HG02938 (cell line): ENCODE measurements around the gene WDR64.
"Not testable (repeated sequence)": the region's sequence is repeated elsewhere in the genome, so short reads cannot be mapped to it uniquely, and the experiment has no call there.

Source experiments
- ATAC-seq: cut with Tn5 transposase; IDR thresholded peaks from one replicate; pipeline ENCODE4 v1.9.1; 2021; ENCODE audit warnings: mild to moderate bottlenecking, moderate library complexity; ENCODE audit not compliant: unreplicated experiment

Gene WDR64

DNA sequence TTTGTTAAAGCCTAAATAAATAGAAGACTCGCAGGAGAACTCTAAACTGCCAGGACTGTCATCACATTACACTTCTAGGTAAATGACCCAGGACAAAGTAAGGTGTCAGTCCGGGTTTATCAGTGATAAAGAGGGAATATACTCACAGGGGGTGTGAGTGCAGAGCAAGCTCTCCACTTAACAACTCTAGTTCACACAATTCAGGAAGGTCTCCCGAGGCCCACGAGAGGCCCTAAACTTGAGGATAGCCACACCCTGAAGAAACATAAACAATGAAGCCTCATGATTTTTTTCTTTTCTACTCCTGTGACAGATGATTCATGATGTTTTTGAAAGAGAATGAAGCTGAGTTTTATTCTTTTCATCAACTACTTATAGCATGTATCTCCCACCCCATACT, 130.3 kb downstream of the WDR64 start:
- ATAC-seq = no peak

- no peak for ATAC-seq
These were observed 135.6 kb downstream of the WDR64 start for GRCh38 chr1:241787691-241788090.

DNA sequence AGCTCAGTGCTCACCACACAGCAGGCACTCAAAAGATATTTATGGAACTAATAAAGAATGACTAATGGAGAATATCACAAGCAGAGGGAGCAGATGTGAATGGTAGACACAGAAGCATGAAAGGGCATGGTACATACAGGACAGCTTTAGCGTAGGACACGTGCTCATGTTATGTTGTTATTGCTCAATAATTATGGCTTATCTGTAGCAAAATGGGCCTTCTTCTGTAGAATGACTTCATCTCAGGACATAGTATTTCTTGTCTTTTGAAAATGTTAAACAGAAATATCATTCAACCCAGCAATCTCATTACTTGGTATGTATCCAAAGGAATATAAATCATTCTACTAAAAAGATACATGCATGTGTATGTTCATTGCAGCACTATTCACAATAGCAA, 137.0 kb downstream of the WDR64 start:
- no peak for ATAC-seq

DNA sequence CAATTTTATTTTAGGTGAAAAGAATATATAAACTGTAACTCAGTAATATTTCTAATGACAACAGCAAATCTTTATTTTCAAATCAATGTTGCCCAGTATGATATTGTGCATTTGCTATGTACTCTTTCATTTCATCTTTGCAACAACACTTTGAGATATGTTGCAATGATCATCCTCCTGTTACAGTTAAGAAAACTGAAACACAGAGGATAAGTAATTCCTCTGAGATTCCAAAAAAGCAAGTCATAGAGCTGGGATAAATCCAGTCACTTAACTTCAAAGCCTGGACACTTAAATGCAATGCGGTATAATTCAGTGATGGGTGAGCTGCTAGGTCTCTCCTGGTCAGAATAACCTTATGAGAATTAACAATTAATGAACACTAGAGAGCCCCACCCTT, 147.3 kb downstream of the WDR64 start:
- no peak for ATAC-seq

- peak; percentile 53 for ATAC-seq
These were observed 148.6 kb downstream of the WDR64 start for GRCh38 chr1:241800640-241801039.

- ATAC-seq = no peak
These were observed 150.8 kb downstream of the WDR64 start for GRCh38 chr1:241802863-241803262.

DNA sequence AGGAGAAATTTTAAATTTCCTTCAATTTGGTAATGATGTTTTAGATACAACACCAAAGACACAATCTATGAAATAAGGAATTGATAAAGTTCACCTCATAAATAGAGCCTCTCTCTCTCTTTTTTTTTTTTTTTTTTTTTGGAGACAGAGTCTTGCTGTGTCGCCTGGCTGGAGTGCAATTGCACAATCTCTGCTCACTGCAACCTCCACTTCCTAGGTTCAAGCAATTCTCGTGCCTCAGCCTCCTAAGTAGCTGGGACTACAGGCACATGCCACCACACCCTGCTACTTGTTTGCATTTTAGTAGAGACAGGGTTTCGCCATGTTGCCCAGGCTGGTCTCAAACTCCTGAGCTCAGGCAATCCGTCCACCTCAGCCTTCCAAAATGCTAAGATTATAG, 152.6 kb downstream of the WDR64 start:
- not testable (repeated sequence) for ATAC-seq

GRCh38 chr1:241808265-241808664, 156.2 kb downstream of the WDR64 start:
- no peak for ATAC-seq

- peak; percentile 77 for ATAC-seq
These were observed 158.8 kb downstream of the WDR64 start for GRCh38 chr1:241810769-241811405.

DNA sequence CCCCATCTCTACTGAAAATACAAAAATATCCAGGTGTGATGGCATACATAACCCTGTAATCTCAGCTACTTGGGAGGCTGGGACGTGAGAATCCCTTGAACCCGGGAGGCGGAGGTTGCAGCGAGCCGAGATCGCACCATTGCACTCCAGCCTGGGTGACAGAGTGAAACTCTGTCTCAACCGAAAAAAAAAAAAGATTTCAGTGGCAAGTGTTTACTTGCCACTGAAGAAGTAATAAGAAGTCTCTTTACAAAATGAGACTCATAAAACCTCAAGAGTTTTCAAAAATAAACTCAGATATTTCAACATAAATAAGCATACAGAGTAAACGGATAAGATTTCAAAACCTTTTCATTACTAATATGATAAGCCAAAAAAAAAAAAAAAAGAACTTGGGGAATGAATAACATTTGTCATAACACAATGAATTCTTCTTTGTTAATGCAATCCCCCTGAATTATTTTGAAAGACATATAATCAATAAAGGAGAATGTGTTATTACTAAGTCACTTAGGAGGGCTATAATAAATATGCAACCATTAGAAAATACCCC, 161.8 kb downstream of the WDR64 start:
- no peak for ATAC-seq

GRCh38 chr1:241816008-241816407, 163.9 kb downstream of the WDR64 start:
- ATAC-seq = no peak

- no peak for ATAC-seq
These were observed 165.3 kb downstream of the WDR64 start for GRCh38 chr1:241817331-241817792.

DNA sequence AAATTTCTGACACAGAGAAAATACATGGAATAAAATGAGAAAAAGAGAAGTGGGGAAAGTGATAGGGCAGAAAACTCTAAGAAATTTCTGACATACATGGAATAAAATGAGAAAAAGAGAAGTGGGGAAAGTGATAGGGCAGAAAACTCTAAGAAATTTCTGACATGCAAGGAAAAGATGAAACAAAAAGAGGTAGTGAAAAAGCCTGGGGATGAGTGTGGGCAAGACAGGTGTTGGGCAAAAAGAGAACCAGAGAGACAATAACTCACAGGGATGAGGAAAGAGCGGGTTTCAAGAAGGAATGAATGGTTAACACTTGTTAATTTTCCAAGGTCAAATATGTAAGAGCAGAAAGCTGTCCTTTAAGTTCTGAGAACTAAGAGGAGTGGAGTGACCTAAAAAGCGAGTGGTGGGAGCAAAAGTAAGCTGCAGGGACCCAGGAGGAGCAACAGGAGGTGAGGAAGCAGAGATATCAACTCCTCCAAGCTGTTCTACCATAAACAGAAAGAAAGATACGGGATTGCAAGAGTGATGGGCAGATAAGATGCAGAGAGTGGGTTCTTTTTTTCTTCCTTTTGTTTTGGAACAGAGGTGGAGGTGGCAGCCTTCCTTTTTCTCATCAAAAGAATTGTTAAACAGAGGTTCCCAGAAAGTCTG, 166.0 kb downstream of the WDR64 start:
- ATAC-seq = no peak

DNA sequence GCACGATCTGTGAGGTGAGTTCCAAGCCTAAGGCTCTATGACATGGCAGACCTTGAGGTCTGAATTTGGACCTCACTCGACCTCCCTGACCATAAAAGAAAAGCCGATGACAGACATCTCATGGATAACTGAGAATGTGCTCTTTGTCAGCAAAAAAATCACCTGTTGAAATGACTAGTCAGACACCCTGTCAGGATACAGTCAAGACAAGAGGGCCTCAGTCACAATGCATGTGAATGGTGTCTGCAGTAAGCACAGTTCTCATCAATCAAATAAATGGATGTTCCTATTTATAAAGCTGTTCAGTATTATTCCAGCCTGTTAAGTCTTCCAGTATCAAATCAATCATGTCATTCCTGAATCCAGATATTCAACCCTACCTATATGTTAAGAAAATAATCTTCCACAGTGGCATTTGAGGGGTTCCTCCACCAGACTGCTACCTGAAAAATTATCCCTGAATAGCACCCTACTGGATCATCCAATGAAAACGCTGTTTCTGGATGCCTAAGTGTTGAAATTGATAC, 167.3 kb downstream of the WDR64 start:
- no peak for ATAC-seq

- ATAC-seq = no peak
These were observed 169.3 kb downstream of the WDR64 start for GRCh38 chr1:241821363-241821762.

DNA sequence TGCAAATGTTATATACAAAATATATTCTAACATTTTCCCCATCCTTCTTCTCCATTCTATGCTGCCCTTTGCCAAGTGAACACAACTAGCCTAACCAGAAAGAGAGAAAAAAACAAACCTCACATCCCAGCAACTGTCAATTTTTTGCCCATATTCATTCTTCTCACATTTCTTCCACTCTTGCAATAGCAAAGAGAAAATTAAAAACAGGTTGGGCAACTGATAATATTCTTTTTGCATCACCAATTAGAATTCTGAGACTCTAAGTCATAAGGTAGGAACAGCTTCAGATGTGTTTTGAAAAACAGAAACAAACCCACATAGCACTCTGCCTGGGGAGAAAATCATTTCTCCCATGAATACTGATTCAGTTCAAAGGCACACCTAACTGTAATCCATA, 170.8 kb downstream of the WDR64 start:
- no peak for ATAC-seq

- no peak for ATAC-seq
These were observed 171.8 kb downstream of the WDR64 start for GRCh38 chr1:241823925-241824324.

GRCh38 chr1:241825581-241825980, 173.5 kb downstream of the WDR64 start:
- no peak for ATAC-seq

DNA sequence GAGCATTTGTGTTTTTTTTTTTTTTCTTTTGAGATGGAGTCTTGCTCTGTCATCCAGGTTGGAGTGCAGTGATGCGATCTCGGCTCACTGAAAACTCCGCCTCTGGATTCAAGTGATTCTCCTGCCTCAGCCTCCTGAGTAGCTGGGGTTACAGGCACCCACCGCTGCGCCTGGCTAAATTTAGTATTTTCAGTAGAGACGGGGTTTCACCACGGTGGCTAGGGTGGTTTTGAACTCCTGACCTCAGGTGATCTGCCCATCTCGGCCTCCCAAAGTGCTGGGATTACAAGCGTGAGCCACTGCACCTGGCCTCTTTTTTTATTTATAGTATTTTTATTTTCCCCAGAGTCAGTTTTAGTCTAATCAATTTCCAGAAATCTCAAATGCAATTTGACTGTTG, 174.5 kb downstream of the WDR64 start:
- ATAC-seq = not testable (repeated sequence)

GRCh38 chr1:241827264-241827663, 175.2 kb downstream of the WDR64 start:
- no peak for ATAC-seq

- no peak for ATAC-seq
These were observed 176.5 kb downstream of the WDR64 start for GRCh38 chr1:241828463-241829021.

- no peak for ATAC-seq
These were observed 177.4 kb downstream of the WDR64 start for GRCh38 chr1:241829468-241829867.
